Mesenchymal stem cell (in vitro differentiated cells and primary cell): ENCODE results near the gene TIRAP.

ENCODE experiments used
- DNase-seq: peaks from one replicate; pipeline ENCODE4 v3.0.0-alpha.2; 2013
- H2AFZ ChIP-seq: one replicate; pipeline ENCODE4 v1.6.1; 2013; ENCODE audit warnings: low read depth, mild to moderate bottlenecking, control low read depth, inconsistent platforms, low read length, moderate library complexity
- H2AK5ac ChIP-seq: 2 replicates; pipeline ENCODE4 v1.6.1; 2013; ENCODE audit warnings: low read length, moderate library complexity, mild to moderate bottlenecking, inconsistent platforms; ENCODE audit not compliant: severe bottlenecking
- H2BK120ac ChIP-seq: one replicate; pipeline ENCODE4 v1.6.1; 2013; ENCODE audit warnings: low read depth, mild to moderate bottlenecking, inconsistent platforms, low read length, moderate library complexity
- H2BK12ac ChIP-seq, 2 experiments: one replicate each; pipeline ENCODE4 v1.6.1; 2013; ENCODE audit warnings: inconsistent platforms in 2 of 2, low read length in 2 of 2, mild to moderate bottlenecking in 2 of 2, moderate library complexity in 2 of 2, control low read depth in 1 of 2
- H2BK15ac ChIP-seq: one replicate; pipeline ENCODE4 v1.6.1; 2013; ENCODE audit warnings: mild to moderate bottlenecking, low read depth, inconsistent platforms; ENCODE audit not compliant: poor library complexity, severe bottlenecking
- H2BK5ac ChIP-seq: 2 replicates; pipeline ENCODE4 v1.6.1; 2013; ENCODE audit warnings: low read depth, mild to moderate bottlenecking, low read length, control low read depth, inconsistent platforms; ENCODE audit not compliant: poor library complexity, severe bottlenecking
- H3K14ac ChIP-seq, 2 experiments: one replicate each; pipeline ENCODE4 v1.6.1; 2013; ENCODE audit warnings: inconsistent platforms in 2 of 2, low read length in 2 of 2, control low read depth in 1 of 2, mild to moderate bottlenecking in 1 of 2, moderate library complexity in 1 of 2
- H3K18ac ChIP-seq, 2 experiments: one replicate each; pipeline ENCODE4 v1.6.1; 2013; ENCODE audit warnings: inconsistent platforms in 2 of 2, low read length in 2 of 2, control low read depth in 1 of 2, low read depth in 1 of 2, mild to moderate bottlenecking in 1 of 2
- H3K23ac ChIP-seq, 2 experiments: one replicate each; pipeline ENCODE4 v1.6.1; 2013; ENCODE audit warnings: inconsistent platforms in 2 of 2, low read length in 2 of 2, mild to moderate bottlenecking in 2 of 2, moderate library complexity in 2 of 2, control low read depth in 1 of 2
- H3K27ac ChIP-seq: 2 replicates; pipeline ENCODE4 v1.5.1; 2013; ENCODE audit warnings: mild to moderate bottlenecking, moderate library complexity, low read length, control low read depth, inconsistent platforms; ENCODE audit not compliant: poor library complexity, severe bottlenecking
- H3K27me3 ChIP-seq, 2 experiments: 2 replicates each; pipeline versions ENCODE4 v1.6.1 to v1.7.0; 2013; ENCODE audit warnings: low read length in 2 of 2, mild to moderate bottlenecking in 2 of 2, moderate library complexity in 2 of 2, control low read depth in 1 of 2, inconsistent platforms in 1 of 2; ENCODE audit not compliant: control insufficient read depth in 1 of 2, insufficient read depth in 1 of 2
- H3K36me3 ChIP-seq, 2 experiments: 2 replicates each; pipeline versions ENCODE4 v1.6.1 to v1.7.0; 2013; ENCODE audit warnings: low read length in 2 of 2, control low read depth in 1 of 2, inconsistent platforms in 1 of 2, low read depth in 1 of 2, mild to moderate bottlenecking in 1 of 2; ENCODE audit not compliant: insufficient read depth in 2 of 2, control insufficient read depth in 1 of 2
- H3K4ac ChIP-seq, 2 experiments: one replicate each; pipeline ENCODE4 v1.6.1; 2013; ENCODE audit warnings: inconsistent platforms in 2 of 2, low read length in 2 of 2, mild to moderate bottlenecking in 2 of 2, moderate library complexity in 2 of 2, control low read depth in 1 of 2, low read depth in 1 of 2
- H3K4me1 ChIP-seq: 2 replicates; pipeline ENCODE4 v1.6.1; 2013; ENCODE audit warnings: low read depth, low read length, control low read depth; ENCODE audit not compliant: control insufficient read depth, insufficient read depth
- H3K4me2 ChIP-seq: 2 replicates; pipeline ENCODE4 v1.6.1; 2013; ENCODE audit warnings: low read length, mild to moderate bottlenecking, inconsistent platforms; ENCODE audit not compliant: poor library complexity, severe bottlenecking
- H3K4me3 ChIP-seq, 2 experiments: 2 replicates each; pipeline versions ENCODE4 v1.5.1 to v1.7.0; 2013; ENCODE audit warnings: low read length in 2 of 2, mild to moderate bottlenecking in 2 of 2, control low read depth in 1 of 2, low read depth in 1 of 2; ENCODE audit not compliant: insufficient read depth in 1 of 2
- H3K79me1 ChIP-seq: replicated peaks from 2 replicates; pipeline ENCODE4 v1.6.1; 2013; ENCODE audit warnings: mild to moderate bottlenecking, control low read depth, low read length, inconsistent platforms; ENCODE audit not compliant: poor library complexity, severe bottlenecking
- H3K9ac ChIP-seq: 2 replicates; pipeline ENCODE4 v1.7.0; 2013; ENCODE audit warnings: mild to moderate bottlenecking, low read length, moderate library complexity
- H3K9me3 ChIP-seq: 2 replicates; pipeline ENCODE4 v1.7.0; 2013; ENCODE audit warnings: mild to moderate bottlenecking, low read length; ENCODE audit not compliant: control insufficient read depth
- H4K8ac ChIP-seq: one replicate; pipeline ENCODE4 v1.6.1; 2013; ENCODE audit warnings: inconsistent platforms, mild to moderate bottlenecking, low read length, moderate library complexity
- H4K91ac ChIP-seq: one replicate; pipeline ENCODE4 v1.6.1; 2013; ENCODE audit warnings: mild to moderate bottlenecking, low read length, inconsistent platforms
- WGBS: methylation state at CpG from one replicate; pipeline ENCODE4 v1.1.7; 2013; ENCODE audit warnings: mixed read lengths; 5-methylcytosine and 5-hydroxymethylcytosine counted together

Gene TIRAP

DNA sequence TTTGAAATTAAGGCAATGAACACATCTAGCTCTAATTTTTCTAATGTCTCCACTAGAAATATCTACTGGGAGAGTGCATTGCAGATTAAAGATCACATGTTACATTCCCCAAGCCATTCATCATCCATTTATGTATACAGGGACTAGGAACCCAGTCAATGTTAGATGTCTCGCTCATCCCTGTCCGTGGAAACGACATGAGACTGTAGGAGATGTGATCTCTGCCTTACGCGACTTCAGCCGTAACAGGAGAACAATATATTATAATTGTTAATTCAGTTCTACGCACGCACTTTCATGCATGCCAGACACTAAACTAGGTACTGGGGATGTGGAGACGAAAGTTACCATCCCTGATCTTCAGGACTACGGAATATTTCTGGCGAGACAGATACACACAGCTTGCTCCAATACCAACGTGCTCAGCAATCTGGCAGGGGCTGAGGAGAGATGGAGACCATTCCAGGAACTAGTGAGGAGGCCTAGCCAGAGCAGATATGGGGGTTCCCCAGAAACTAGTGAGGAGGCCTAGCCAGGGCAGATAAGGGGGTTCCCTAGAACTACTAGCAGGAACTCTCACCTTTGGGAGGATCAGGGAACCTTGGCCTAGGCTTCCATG lies 21.7 kb downstream of the TIRAP start:
- Histone ChIP-seq H2AFZ (no peak overlapping the region), H3K4me2 (peak overlapping the region; percentile 78), H3K9me3 (no peaks in the 10 kb centered on the region), H3K36me3 (peaks cover 3 to 8% of the 10 kb centered on the region in 2 experiments), H3K23ac (no peak overlapping the region), H4K8ac (peak overlapping the region; percentile 59), H2BK12ac (peak overlapping the region in 1 of 2 experiments; percentile 39), H3K18ac (no peak overlapping the region), H4K91ac (no peak overlapping the region), H3K27ac (peak overlapping the region; percentile 1), H3K4me1 (peaks cover 4% of the 10 kb centered on the region), H3K4me3 (peak overlapping the region; percentile 69 to 91), H2BK5ac (no peak overlapping the region), H2BK120ac (peak overlapping the region; percentile 7), H3K27me3 (no peaks in the 10 kb centered on the region), H3K79me1 (peaks cover 17% of the 10 kb centered on the region), H3K4ac (peak overlapping the region in 1 of 2 experiments; percentile 43), H3K14ac (no peak overlapping the region), H2BK15ac (no peak overlapping the region), H3K9ac (peak overlapping the region; percentile 94), H2AK5ac (peak overlapping the region; percentile 87)
- WGBS: 74% methylated on average over 12 of the region's 12 CpGs
- no peak for DNase-seq

DNA sequence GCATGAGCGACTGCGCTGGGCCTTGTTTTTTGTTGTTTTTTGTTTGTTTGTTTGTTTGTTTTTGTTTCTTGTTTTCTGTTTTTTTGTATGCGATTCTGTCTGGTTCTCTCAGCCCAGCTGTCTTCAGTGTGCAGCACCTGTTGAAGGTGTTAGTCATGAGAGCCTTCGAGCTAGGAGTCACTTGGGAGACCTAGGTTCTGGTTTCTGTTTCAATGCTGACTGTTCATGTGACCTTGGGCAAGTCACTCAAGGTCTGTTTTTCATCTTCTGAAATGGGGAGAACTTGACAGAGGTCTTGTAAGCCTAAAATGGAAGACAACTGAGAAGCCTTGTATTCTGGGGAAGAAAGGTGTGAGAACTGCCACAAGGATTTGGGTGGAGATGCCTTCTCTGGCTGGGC lies 22.8 kb downstream of the TIRAP start:
- no peak overlapping the region for H3K27ac ChIP-seq
- H3K4me1 ChIP-seq: peaks cover 6% of the 10 kb centered on the region
- no peaks in the 10 kb centered on the region for H3K9me3 ChIP-seq

GRCh38 chr11:126307706-126308105 lies 24.8 kb downstream of the TIRAP start:
- no peak overlapping the region for H3K23ac ChIP-seq
- no peak overlapping the region for H2BK5ac ChIP-seq
- H4K91ac ChIP-seq: no peak overlapping the region
- H3K36me3 ChIP-seq: peaks cover 6 to 13% of the 10 kb centered on the region in 2 experiments
- no peak overlapping the region for H2AK5ac ChIP-seq
- 36% methylated on average over 4 of the region's 5 CpGs for WGBS
- H3K4me2 ChIP-seq: no peak overlapping the region
- peak; percentile 49 for DNase-seq
- H3K9ac ChIP-seq: no peak overlapping the region
- H2BK120ac ChIP-seq: no peak overlapping the region
- no peaks in the 10 kb centered on the region for H3K27me3 ChIP-seq
- H3K18ac ChIP-seq: no peak overlapping the region
- H3K9me3 ChIP-seq: no peaks in the 10 kb centered on the region
- H3K79me1 ChIP-seq: peaks cover 20% of the 10 kb centered on the region
- no peak overlapping the region for H4K8ac ChIP-seq
- peaks cover 8% of the 10 kb centered on the region for H3K4me1 ChIP-seq
- H2BK12ac ChIP-seq: no peak overlapping the region
- no peak overlapping the region for H3K27ac ChIP-seq
- H3K14ac ChIP-seq: no peak overlapping the region
- H2BK15ac ChIP-seq: no peak overlapping the region
- no peak overlapping the region for H2AFZ ChIP-seq
- H3K4me3 ChIP-seq: no peak overlapping the region
- no peak overlapping the region for H3K4ac ChIP-seq

More for the DNA sequence above, 22.8 kb downstream of the TIRAP start:
- no peak overlapping the region for H3K9ac ChIP-seq
- H3K79me1 ChIP-seq: peaks cover 17% of the 10 kb centered on the region
- no peak overlapping the region for H2BK120ac ChIP-seq
- H3K4me3 ChIP-seq: no peak overlapping the region
- no peak for DNase-seq
- H4K91ac ChIP-seq: no peak overlapping the region
- H4K8ac ChIP-seq: no peak overlapping the region
- 96% methylated on average over 4 of the region's 4 CpGs for WGBS
- H3K18ac ChIP-seq: no peak overlapping the region
- H2AFZ ChIP-seq: no peak overlapping the region
- no peak overlapping the region for H3K23ac ChIP-seq
- no peaks in the 10 kb centered on the region for H3K27me3 ChIP-seq
- no peak overlapping the region for H3K4me2 ChIP-seq
- H3K36me3 ChIP-seq: peaks cover 3 to 13% of the 10 kb centered on the region in 2 experiments
- no peak overlapping the region for H3K4ac ChIP-seq
- no peak overlapping the region for H3K14ac ChIP-seq
- H2BK15ac ChIP-seq: no peak overlapping the region
- H2AK5ac ChIP-seq: no peak overlapping the region
- H2BK12ac ChIP-seq: no peak overlapping the region
- no peak overlapping the region for H2BK5ac ChIP-seq

DNA sequence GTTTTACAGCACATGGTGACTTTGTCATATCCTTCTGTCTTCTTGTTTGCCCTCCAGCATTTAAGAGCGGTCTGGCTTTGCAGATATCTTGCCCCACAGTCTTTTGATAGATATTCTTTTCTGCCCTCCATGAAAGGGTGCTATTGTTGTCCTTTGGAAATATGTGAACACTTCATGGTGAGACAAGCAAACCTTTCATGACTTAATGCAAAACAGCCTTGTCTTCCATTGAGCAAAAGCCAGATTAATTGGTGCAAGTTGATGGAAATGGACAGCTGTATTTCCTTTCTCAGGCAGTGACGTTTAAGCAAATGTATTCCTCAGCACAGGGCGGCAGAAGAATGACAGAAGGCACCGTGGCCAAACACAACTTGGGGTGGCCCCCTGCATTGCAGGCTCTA lies 25.4 kb downstream of the TIRAP start:
- no peak overlapping the region for H2BK15ac ChIP-seq
- H3K23ac ChIP-seq: no peak overlapping the region
- H3K4me2 ChIP-seq: no peak overlapping the region
- H3K18ac ChIP-seq: no peak overlapping the region
- H3K36me3 ChIP-seq: peaks cover 6 to 13% of the 10 kb centered on the region in 2 experiments
- no peak overlapping the region for H4K91ac ChIP-seq
- no peak overlapping the region for H3K14ac ChIP-seq
- H2AK5ac ChIP-seq: no peak overlapping the region
- no peak overlapping the region for H3K4me3 ChIP-seq
- H3K79me1 ChIP-seq: peaks cover 20% of the 10 kb centered on the region
- H3K4me1 ChIP-seq: peaks cover 7% of the 10 kb centered on the region
- no peaks in the 10 kb centered on the region for H3K27me3 ChIP-seq
- no peak overlapping the region for H2AFZ ChIP-seq
- no peak overlapping the region for H4K8ac ChIP-seq
- 81% methylated on average over 3 of the region's 4 CpGs for WGBS
- H2BK120ac ChIP-seq: no peak overlapping the region
- H3K9ac ChIP-seq: no peak overlapping the region
- H3K27ac ChIP-seq: no peak overlapping the region
- H3K9me3 ChIP-seq: no peaks in the 10 kb centered on the region
- H2BK5ac ChIP-seq: no peak overlapping the region
- no peak for DNase-seq
- no peak overlapping the region for H2BK12ac ChIP-seq
- H3K4ac ChIP-seq: no peak overlapping the region
